SK-N-MC (cell line): ENCODE data around the gene ZC3H15.

ENCODE experiments used
- EZH2 ChIP-seq: fragments of 200-600 bp; sonication (generic); IDR thresholded peaks from one replicate; pipeline ENCODE4 v1.6.1; 2017; ENCODE audit warnings: antibody characterized with exemption
- POLR2AphosphoS5 ChIP-seq: IDR thresholded peaks from 2 replicates; pipeline ENCODE4 v1.6.1; 2012; ENCODE audit warnings: mild to moderate bottlenecking, low read depth, low read length, borderline replicate concordance

GRCh38 chr2:186554850-186555671 lies 69.0 kb downstream of the ZC3H15 start:
- no peak for TF ChIP-seq POLR2AphosphoS5
- no peak for TF ChIP-seq EZH2
